GM19351 (cell line): ENCODE results near the gene CUL4A.
"Not testable (repeated sequence)": the region's sequence is repeated elsewhere in the genome, so short reads cannot be mapped to it uniquely, and the experiment has no call there.

Source experiments
- ATAC-seq: cut with Tn5 transposase; IDR thresholded peaks from one replicate; pipeline ENCODE4 v1.9.1; 2021; ENCODE audit warnings: mild to moderate bottlenecking, moderate library complexity; ENCODE audit not compliant: unreplicated experiment

CUL4A gene

DNA sequence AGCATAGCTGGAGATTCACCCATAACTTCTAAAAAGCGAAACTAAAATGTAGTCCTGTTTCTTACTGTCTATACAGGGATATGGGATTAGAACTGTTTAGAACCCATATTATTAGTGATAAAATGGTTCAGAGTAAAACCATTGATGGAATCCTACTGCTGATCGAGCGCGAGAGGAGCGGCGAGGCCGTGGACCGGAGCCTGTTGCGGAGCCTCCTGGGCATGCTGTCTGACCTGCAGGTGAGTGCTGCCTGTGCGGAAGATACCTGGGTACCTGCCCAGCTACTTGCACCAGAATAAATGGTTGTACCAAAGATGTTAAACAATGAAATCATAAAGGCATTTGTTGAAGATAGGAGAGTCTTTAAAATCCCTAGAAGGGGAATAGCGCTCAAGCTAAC lies 23.7 kb downstream of the CUL4A start:
- no peak for ATAC-seq

GRCh38 chr13:113238536-113238935 lies 29.1 kb downstream of the CUL4A start:
- ATAC-seq = no peak

DNA sequence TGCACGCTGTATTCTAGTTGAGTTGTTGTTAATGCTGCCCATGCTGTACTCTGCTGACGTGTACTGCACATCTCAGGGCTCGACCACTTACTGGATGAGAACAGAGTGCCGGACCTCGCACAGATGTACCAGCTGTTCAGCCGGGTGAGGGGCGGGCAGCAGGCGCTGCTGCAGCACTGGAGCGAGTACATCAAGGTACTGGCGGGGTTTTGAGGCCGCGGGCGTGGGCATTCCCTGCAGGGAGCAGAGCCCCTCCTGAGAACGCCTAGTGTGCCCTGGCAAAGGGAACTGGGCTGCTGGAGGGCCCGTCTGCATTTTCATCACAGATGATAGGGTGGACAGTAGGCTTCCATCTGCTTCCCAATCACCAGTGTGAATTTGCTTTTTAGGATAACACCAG lies 29.9 kb downstream of the CUL4A start:
- ATAC-seq = no peak

DNA sequence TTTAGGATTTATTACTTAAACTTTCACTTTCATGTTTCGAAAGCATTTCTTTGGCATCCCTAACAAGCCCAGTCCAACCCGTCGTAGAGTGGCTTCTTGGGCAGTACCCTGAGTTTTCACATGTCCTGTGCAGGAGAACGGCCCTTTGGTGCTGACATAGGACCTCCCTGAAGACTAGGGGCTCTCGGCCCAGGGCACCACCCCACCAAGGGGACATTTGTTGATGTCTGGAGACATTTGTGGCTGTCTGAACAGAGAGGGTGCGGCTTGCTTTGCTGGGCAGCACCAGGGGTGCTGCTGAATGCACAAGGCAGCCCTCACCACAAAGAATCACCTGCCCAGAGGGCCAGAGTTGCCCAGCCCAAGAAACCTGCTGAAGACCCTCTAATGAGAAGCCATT lies 30.6 kb downstream of the CUL4A start:
- ATAC-seq = no peak

GRCh38 chr13:113241623-113242022 lies 32.2 kb downstream of the CUL4A start:
- ATAC-seq = not testable (repeated sequence)

GRCh38 chr13:113243847-113244246 lies 34.4 kb downstream of the CUL4A start:
- ATAC-seq = no peak

- ATAC-seq = no peak
Observed at GRCh38 chr13:113245849-113246796, 36.7 kb downstream of the CUL4A start.

- no peak for ATAC-seq
Observed at GRCh38 chr13:113252516-113253095, 43.2 kb downstream of the CUL4A start.

DNA sequence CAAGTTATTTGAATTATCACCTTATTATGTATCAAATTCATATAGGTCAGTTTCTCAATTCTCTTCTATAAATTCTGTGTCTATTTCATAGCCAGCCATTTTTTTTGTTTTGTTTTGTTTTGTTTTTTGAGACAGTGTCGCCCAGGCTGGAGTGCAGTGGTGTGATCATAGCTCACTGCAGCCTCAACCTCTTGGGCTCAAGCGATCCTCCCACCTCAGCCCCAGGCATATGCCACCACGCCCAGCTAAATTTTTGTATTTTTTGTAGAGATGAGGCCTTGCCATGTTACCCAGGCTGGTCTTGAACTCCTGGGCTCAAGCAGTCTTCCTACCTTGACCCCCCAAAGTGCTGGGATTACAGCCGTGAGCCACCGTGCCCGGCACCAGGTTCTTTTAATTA lies 48.5 kb downstream of the CUL4A start:
- ATAC-seq = not testable (repeated sequence)

DNA sequence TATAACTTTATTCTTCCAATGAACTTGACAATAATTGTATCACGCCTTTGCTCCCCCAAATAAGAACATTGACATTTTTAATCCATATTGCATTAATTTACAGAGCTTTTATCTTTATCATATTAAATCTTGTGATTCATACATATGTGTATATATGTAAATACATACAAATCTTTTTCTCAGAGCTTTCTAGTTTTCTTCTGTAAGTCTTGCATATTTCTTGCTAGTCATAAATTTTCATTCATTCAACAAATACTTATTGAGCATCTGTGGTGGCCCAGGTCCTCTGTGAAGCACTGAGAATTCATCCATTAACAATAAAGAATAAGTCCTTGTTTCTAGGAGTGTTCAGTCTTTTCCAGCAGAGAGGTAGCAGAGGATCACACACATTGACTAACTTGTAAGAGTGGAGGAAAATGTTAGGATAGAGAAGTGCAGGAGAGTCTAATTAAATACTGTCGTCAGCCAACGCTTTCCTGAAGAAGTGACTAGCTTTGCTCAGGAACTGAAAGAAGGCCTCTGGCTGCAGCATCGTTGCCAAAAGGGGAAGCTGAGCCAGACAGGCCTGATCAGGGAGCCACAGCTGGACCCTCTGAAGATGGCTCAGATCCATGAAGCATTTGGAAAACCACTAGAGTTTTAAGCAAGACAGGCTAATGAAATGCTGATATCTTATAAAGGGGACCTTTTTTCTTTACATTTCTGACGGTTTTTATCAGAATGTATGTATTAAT lies 49.1 kb downstream of the CUL4A start:
- ATAC-seq = no peak

- ATAC-seq = no peak
Observed at GRCh38 chr13:113260996-113261395, 51.6 kb downstream of the CUL4A start.

- not testable (repeated sequence) for ATAC-seq
Observed at GRCh38 chr13:113263016-113263415, 53.6 kb downstream of the CUL4A start.

- ATAC-seq = no peak
Observed at GRCh38 chr13:113267642-113268405, 58.4 kb downstream of the CUL4A start.

DNA sequence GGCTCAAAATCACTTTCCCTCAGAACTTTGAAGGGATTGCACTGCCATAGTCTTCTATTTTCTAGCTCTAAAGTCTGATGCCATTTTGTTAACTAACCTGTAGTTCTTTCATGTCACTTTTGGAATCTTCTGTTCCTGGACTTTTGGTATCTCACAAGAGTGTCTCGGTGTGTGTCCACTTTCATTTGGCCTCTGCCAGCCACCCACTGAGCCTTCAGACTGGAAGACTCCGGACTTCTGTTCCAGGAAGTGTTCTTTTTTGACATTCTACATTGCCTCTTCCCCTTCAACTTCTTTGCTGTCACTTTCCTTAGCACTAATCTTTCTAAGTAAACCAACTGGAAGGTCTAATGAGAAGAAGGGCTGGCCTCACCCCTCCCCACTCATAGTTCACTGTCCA lies 62.6 kb downstream of the CUL4A start:
- no peak for ATAC-seq

GRCh38 chr13:113272701-113273181 lies 63.3 kb downstream of the CUL4A start:
- ATAC-seq = no peak

DNA sequence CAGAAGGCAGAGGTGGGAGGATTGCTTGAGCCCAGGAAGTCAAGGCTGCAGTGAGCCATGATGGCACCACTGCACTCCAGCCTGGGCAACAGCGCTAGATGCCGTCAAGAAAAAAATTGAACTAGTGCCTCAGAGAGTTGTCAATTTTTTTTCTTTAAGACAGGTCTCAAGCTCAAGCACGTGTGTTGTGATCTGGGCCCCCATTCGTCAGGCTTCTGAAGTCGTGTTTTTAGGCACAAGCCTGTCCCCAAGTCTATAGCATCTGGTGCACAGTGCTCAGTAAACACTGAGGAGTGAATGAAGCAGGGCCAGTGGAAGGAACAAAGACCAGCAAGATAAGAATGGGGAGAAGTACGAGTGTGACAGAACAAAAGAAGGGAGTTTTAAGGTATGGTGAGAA lies 63.9 kb downstream of the CUL4A start:
- ATAC-seq = no peak

DNA sequence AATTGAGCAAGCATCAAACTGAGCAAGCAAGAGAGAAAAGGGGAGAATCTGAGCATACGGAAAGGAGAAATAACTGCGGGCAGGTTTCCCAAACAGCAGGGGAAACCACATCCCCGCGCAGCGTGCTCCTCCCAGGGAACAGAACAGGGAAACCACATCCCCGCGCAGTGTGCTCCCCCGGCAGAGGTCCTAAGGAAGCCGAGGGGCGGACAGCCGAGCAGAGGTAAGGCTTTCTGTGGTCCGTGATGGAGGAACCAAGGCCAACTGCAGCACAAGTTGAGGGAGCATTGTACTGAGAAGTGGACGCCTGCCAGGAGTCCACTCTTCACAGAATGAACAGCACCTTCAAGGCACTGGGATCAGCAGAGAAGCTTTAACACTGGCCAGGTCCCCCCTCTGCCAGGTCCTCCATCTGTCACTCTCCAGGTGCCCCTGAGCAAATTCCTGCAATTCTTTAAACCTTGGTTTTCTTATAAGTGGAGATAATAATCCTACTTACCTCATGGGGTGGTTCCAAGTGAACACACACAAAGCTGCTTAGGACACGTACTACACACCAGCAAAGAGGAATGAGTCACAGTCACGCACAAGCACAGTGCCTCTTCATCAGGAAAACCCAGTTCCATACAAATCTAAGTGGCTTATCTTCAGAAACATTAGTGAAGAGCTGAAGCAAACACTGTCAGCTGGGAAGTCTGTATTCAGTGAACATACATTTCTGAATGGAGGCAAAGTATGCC lies 64.6 kb downstream of the CUL4A start:
- ATAC-seq = no peak

GRCh38 chr13:113274721-113275120 lies 65.3 kb downstream of the CUL4A start:
- ATAC-seq = no peak

DNA sequence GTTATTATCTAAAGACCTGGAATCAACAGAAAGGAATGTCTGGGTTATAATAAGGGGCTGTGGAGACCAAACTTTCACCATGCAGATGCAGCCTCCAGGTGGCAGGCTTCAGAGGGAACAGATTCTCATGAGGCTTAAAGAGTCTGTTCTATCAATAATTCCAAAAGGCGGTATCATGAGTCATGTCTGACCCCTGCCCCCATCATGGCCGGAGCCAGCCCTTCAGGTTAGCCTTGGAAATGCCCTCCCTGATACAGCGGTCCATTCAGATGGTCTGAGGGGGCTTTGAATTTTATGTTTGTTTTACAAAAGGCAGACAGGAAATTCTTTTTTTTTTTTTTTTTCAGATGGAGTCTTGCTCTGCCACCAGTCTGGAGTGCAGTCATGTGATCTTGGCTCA lies 66.0 kb downstream of the CUL4A start:
- peak; percentile 67 for ATAC-seq

GRCh38 chr13:113280126-113280525 lies 70.7 kb downstream of the CUL4A start:
- no peak for ATAC-seq
